Natural killer cell (primary cell): ENCODE measurements around the gene TMF1. TPM values are rescaled to one million over a fixed set of nuclear protein-coding genes. Genes with fewer than 3 reads are reported as not detected.

Experiments
- ATAC-seq, 3 donors: fragments of 150-1000 bp in 2 of 3; fragments of 200-7000 bp in 1 of 3; cut with Tn5 transposase; 1 replicate in 1 of 3; 2 replicates in 2 of 3; pipeline ENCODE4 v1.10.0; 2021; ENCODE audit warnings: mild to moderate bottlenecking in 2 of 3, moderate library complexity in 2 of 3
- DNase-seq, 2 donors: peaks; one replicate each; pipeline versions ENCODE4 v3.0.0 to v3.0.0-alpha.2; 2013 to 2021; ENCODE audit warnings: mixed read lengths in 1 of 2
- H3K27ac ChIP-seq: one replicate; pipeline ENCODE4 v1.5.1; 2013; ENCODE audit warnings: mild to moderate bottlenecking, low read length
- H3K27me3 ChIP-seq: one replicate; pipeline ENCODE4 v1.6.1; 2013; ENCODE audit warnings: low read length; ENCODE audit not compliant: control insufficient read depth, insufficient read depth
- H3K36me3 ChIP-seq: one replicate; pipeline ENCODE4 v1.6.1; 2013; ENCODE audit warnings: low read length; ENCODE audit not compliant: control insufficient read depth, insufficient read depth
- H3K4me1 ChIP-seq: one replicate; pipeline ENCODE4 v1.6.1; 2013; ENCODE audit warnings: low read length; ENCODE audit not compliant: control insufficient read depth, insufficient read depth
- H3K4me3 ChIP-seq: one replicate; pipeline ENCODE4 v1.5.1; 2013; ENCODE audit warnings: low read length
- H3K9me3 ChIP-seq: one replicate; pipeline ENCODE4 v1.6.1; 2013; ENCODE audit warnings: low read length; ENCODE audit not compliant: control insufficient read depth, insufficient read depth
- H3K27ac Mint-ChIP-seq, 2 donors: one replicate each; pipeline ENCODE4 v1.8.0; 2022; ENCODE audit warnings: mild to moderate bottlenecking in 2 of 2, mixed read lengths in 2 of 2, moderate library complexity in 1 of 2
- H3K27me3 Mint-ChIP-seq, 2 donors: one replicate each; pipeline ENCODE4 v1.8.0; 2022; ENCODE audit warnings: low read depth in 2 of 2, mixed read lengths in 2 of 2
- H3K36me3 Mint-ChIP-seq: one replicate; pipeline ENCODE4 v1.8.0; 2022; ENCODE audit warnings: mixed read lengths
- H3K4me1 Mint-ChIP-seq, 2 donors: one replicate each; pipeline ENCODE4 v1.8.0; 2022; ENCODE audit warnings: mixed read lengths in 2 of 2
- H3K4me3 Mint-ChIP-seq: one replicate; pipeline ENCODE4 v1.8.0; 2022; ENCODE audit warnings: mild to moderate bottlenecking, moderate library complexity, mixed read lengths
- H3K9me3 Mint-ChIP-seq, 2 donors: one replicate each; pipeline ENCODE4 v1.8.0; 2022; ENCODE audit warnings: mixed read lengths in 2 of 2
- CTCF ChIP-seq: fragments of 200-600 bp; IDR thresholded peaks from one replicate; pipeline ENCODE4 v1.8.0; 2022; ENCODE audit warnings: antibody characterized with exemption
- WGBS: methylation state at CpG from one replicate; pipeline ENCODE4 v1.1.7; 2013; ENCODE audit warnings: missing lambda C conversion rate; ENCODE audit not compliant: insufficient coverage; 5-methylcytosine and 5-hydroxymethylcytosine counted together
- intact Hi-C: fragments of 100-400 bp; cut with micrococcal nuclease; formaldehyde crosslinking; loops from one replicate; pipeline ENCODE4 v1.14.2; 2022
- total RNA-seq, 4 donors: library from RNA; stranded (reverse); fragments of 120-200 nt in 1 of 4; gene quantifications; one replicate each; pipeline versions ENCODE4 v1.2.3 to v1.2.4, GENCODE V29; 2013 to 2022

The TMF1 gene
- total RNA-seq, 3 donors from 2014 or later (not counting 1 experiment from before 2014, with no cell fraction given): 76.9 to 110 (median 85.5) TPM

GRCh38 chr3:69088063-69088462, 35.9 kb upstream of the TMF1 start:
- H3K27ac Mint-ChIP-seq: peak overlapping the region; percentile 72 to 91
- Histone ChIP-seq H3K36me3 (peaks cover 9% of the 10 kb centered on the region), H3K4me1 (peaks cover 62% of the 10 kb centered on the region), H3K27me3 (no peaks in the 10 kb centered on the region), H3K9me3 (no peaks in the 10 kb centered on the region), H3K4me3 (no peak overlapping the region), H3K27ac (no peak overlapping the region)
- intact Hi-C loops: loop anchor here (10.0 kb wide), 1 partner anchor 1433 kb away; the partner anchor contains the start of gene SUCLG2
- peaks cover 72 to 77% of the 10 kb centered on the region in 2 donors for H3K4me1 Mint-ChIP-seq
- ATAC-seq: no peak
- H3K9me3 Mint-ChIP-seq: no peaks in the 10 kb centered on the region
- TF ChIP-seq CTCF: no peak
- no peak for DNase-seq
- no peaks in the 10 kb centered on the region for H3K27me3 Mint-ChIP-seq
- peak overlapping the region; percentile 71 for H3K4me3 Mint-ChIP-seq
- no CpG with 5 or more reads among the region's 2 CpGs for WGBS
- H3K36me3 Mint-ChIP-seq: no peaks in the 10 kb centered on the region

DNA sequence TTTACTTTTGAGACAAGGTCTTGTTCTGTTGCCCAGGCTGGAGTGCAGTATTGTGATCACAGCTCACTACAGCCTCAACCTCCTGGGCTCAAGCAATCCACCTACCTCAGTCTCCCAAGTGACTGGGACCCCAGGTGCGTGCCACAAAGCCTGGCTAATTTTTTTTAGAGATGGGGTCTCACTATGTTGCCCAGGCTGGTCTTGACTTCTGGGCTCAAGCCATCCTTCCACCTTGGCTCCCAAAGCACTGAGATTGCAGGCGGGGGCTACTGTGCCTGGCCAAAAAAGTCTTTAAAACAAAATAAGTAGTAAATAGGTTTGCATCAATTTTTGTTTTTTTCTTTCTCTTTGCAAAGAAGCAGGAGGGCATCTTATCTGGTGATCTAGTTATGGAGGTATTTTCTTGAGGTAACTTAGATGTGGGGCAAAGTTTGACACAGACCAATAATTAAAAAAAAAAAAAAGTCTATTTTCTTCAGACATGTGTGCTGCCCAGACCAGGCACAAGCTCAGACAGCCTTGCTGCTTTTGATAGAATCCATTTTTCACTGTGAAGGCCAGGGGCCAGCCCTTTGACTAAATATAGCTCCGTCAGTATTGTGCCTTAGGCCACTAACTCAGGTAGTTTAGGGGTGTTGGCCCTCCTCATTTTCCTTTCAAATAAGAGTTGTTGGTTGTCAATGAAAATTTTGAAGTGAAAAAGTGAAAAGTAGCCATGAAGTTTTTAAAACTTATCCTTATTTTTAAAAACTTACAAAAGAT, 35.1 kb upstream of the TMF1 start:
- Histone ChIP-seq H3K27me3 (no peaks in the 10 kb centered on the region), H3K4me1 (peaks cover 60% of the 10 kb centered on the region), H3K27ac (peak overlapping the region; percentile 78), H3K4me3 (peak overlapping the region; percentile 92), H3K36me3 (peaks cover 9% of the 10 kb centered on the region), H3K9me3 (no peaks in the 10 kb centered on the region)
- ATAC-seq (no peak), DNase-seq (no peak)
- peak overlapping the region in 1 of 2 donors; percentile 91 for H3K27ac Mint-ChIP-seq
- H3K4me3 Mint-ChIP-seq: peak overlapping the region; percentile 45
- WGBS: 93% methylated on average over 2 of the region's 3 CpGs
- no peaks in the 10 kb centered on the region for H3K36me3 Mint-ChIP-seq
- H3K27me3 Mint-ChIP-seq: no peaks in the 10 kb centered on the region
- intact Hi-C loops: loop anchor here (10.0 kb wide), 1 partner anchor 1432 kb away; the partner anchor contains the start of gene SUCLG2
- H3K9me3 Mint-ChIP-seq: no peaks in the 10 kb centered on the region
- no peak for TF ChIP-seq CTCF
- H3K4me1 Mint-ChIP-seq: peaks cover 74 to 76% of the 10 kb centered on the region in 2 donors

GRCh38 chr3:69085833-69086722, 33.9 kb upstream of the TMF1 start:
- Histone ChIP-seq H3K4me1 (peaks cover 59% of the 10 kb centered on the region), H3K27ac (peak overlapping the region; percentile 78), H3K36me3 (peaks cover 9% of the 10 kb centered on the region), H3K9me3 (no peaks in the 10 kb centered on the region), H3K27me3 (no peaks in the 10 kb centered on the region), H3K4me3 (peak overlapping the region; percentile 92)
- H3K4me1 Mint-ChIP-seq: peaks cover 73% of the 10 kb centered on the region in 2 donors
- TF ChIP-seq CTCF: no peak
- H3K4me3 Mint-ChIP-seq: peak overlapping the region; percentile 96
- H3K27ac Mint-ChIP-seq: peak overlapping the region; percentile 90 to 98
- H3K36me3 Mint-ChIP-seq: no peaks in the 10 kb centered on the region
- H3K9me3 Mint-ChIP-seq: no peaks in the 10 kb centered on the region
- peak in 1 of 3 donors; percentile 2 for ATAC-seq
- DNase-seq: peak; percentile 45 to 76
- WGBS: 0% methylated on average over 7 of the region's 8 CpGs
- no peaks in the 10 kb centered on the region for H3K27me3 Mint-ChIP-seq
- intact Hi-C loops: loop anchor here (10.0 kb wide), 1 partner anchor 1431 kb away; the partner anchor contains the start of gene SUCLG2
